IPS DF 6.9 (cell line): Measurements from ENCODE around the gene CUEDC2.

Experiments
- DNase-seq: peaks from one replicate; pipeline ENCODE4 v3.0.0-alpha.2; 2013; ENCODE audit warnings: low read depth, low spot score
- H3K27ac ChIP-seq: one replicate; pipeline ENCODE4 v1.5.1; 2013; ENCODE audit warnings: low read length, control low read depth
- H3K27me3 ChIP-seq: 2 replicates; pipeline ENCODE4 v1.6.1; 2013; ENCODE audit warnings: mild to moderate bottlenecking, low read length; ENCODE audit not compliant: control insufficient read depth, insufficient read depth
- H3K36me3 ChIP-seq: 2 replicates; pipeline ENCODE4 v1.6.1; 2013; ENCODE audit warnings: low read length; ENCODE audit not compliant: control insufficient read depth, insufficient read depth
- H3K4me1 ChIP-seq: 2 replicates; pipeline ENCODE4 v1.6.1; 2013; ENCODE audit warnings: low read length; ENCODE audit not compliant: control insufficient read depth, insufficient read depth
- H3K4me3 ChIP-seq: 2 replicates; pipeline ENCODE4 v1.5.1; 2013; ENCODE audit warnings: mild to moderate bottlenecking, low read length
- H3K9me3 ChIP-seq: 2 replicates; pipeline ENCODE4 v1.6.1; 2013; ENCODE audit warnings: low read length, inconsistent platforms; ENCODE audit not compliant: control insufficient read depth, insufficient read depth
- WGBS: extraction: QIAGEN DNeasy Blood & Tissue Kit; methylation state at CpG from one replicate; pipeline ENCODE4 v1.1.7; 2013; ENCODE audit warnings: mixed read lengths, missing lambda C conversion rate; ENCODE audit not compliant: insufficient read length, insufficient coverage; 5-methylcytosine and 5-hydroxymethylcytosine counted together

Gene CUEDC2

GRCh38 chr10:102416695-102417094, 15.7 kb downstream of the CUEDC2 start:
- Histone ChIP-seq H3K36me3 (no peaks in the 10 kb centered on the region; the same call in 1 of the 2 replicates), H3K4me1 (peaks cover 4% of the 10 kb centered on the region), H3K27ac (no peak overlapping the region), H3K4me3 (no peak overlapping the region), H3K27me3 (no peaks in the 10 kb centered on the region), H3K9me3 (no peaks in the 10 kb centered on the region)
- no peak for DNase-seq
- no CpG with 5 or more reads among the region's 20 CpGs for WGBS

- H3K9me3 ChIP-seq = no peaks in the 10 kb centered on the region
- H3K4me1 ChIP-seq = peaks cover 4% of the 10 kb centered on the region
- no peaks in the 10 kb centered on the region for H3K36me3 ChIP-seq
- DNase-seq = no peak
- no peak overlapping the region for H3K27ac ChIP-seq
- WGBS = no CpG with 5 or more reads among the region's 9 CpGs
- no peak overlapping the region for H3K4me3 ChIP-seq
- H3K27me3 ChIP-seq = no peaks in the 10 kb centered on the region; the same call in 1 of the 2 replicates
Measured at GRCh38 chr10:102416283-102416682, 16.1 kb downstream of the CUEDC2 start.

GRCh38 chr10:102414749-102415148, 17.6 kb downstream of the CUEDC2 start:
- Histone ChIP-seq H3K4me3 (no peak overlapping the region), H3K27ac (no peak overlapping the region), H3K36me3 (no peaks in the 10 kb centered on the region), H3K4me1 (peaks cover 5% of the 10 kb centered on the region), H3K27me3 (peaks cover 6% of the 10 kb centered on the region), H3K9me3 (no peaks in the 10 kb centered on the region)
- DNase-seq = no peak
- WGBS = no CpG with 5 or more reads among the region's 20 CpGs

GRCh38 chr10:102413806-102414561, 18.4 kb downstream of the CUEDC2 start:
- no peaks in the 10 kb centered on the region for H3K9me3 ChIP-seq
- H3K4me1 ChIP-seq = peaks cover 8% of the 10 kb centered on the region
- no peak overlapping the region for H3K27ac ChIP-seq
- H3K36me3 ChIP-seq = no peaks in the 10 kb centered on the region
- H3K4me3 ChIP-seq = no peak overlapping the region
- no peak for DNase-seq
- no CpG with 5 or more reads among the region's 16 CpGs for WGBS
- peaks cover 12% of the 10 kb centered on the region for H3K27me3 ChIP-seq

GRCh38 chr10:102413053-102413705, 19.2 kb downstream of the CUEDC2 start:
- whole genome bisulfite sequencing = no CpG with 5 or more reads among the region's 5 CpGs
- no peak for DNase-seq
- no peak overlapping the region for H3K27ac ChIP-seq
- H3K4me3 ChIP-seq = no peak overlapping the region
- H3K36me3 ChIP-seq = no peaks in the 10 kb centered on the region
- peaks cover 5% of the 10 kb centered on the region; the same call in 1 of the 2 replicates for H3K4me1 ChIP-seq
- H3K9me3 ChIP-seq = no peaks in the 10 kb centered on the region
- H3K27me3 ChIP-seq = peaks cover 14% of the 10 kb centered on the region

- WGBS = no CpG with 5 or more reads among the region's 10 CpGs
- H3K27me3 ChIP-seq = peaks cover 16% of the 10 kb centered on the region
- no peaks in the 10 kb centered on the region for H3K36me3 ChIP-seq
- H3K4me3 ChIP-seq = no peak overlapping the region
- H3K9me3 ChIP-seq = no peaks in the 10 kb centered on the region
- peaks cover 6% of the 10 kb centered on the region; the same call in 1 of the 2 replicates for H3K4me1 ChIP-seq
- DNase-seq = no peak
- H3K27ac ChIP-seq = no peak overlapping the region
Measured at GRCh38 chr10:102412293-102412692, 20.1 kb downstream of the CUEDC2 start.

GRCh38 chr10:102411341-102412255, 20.8 kb downstream of the CUEDC2 start:
- Histone ChIP-seq H3K27ac (no peak overlapping the region), H3K36me3 (no peaks in the 10 kb centered on the region), H3K4me1 (peaks cover 6% of the 10 kb centered on the region; the same call in 1 of the 2 replicates), H3K4me3 (no peak overlapping the region), H3K9me3 (no peaks in the 10 kb centered on the region), H3K27me3 (peaks cover 16% of the 10 kb centered on the region)
- no peak for DNase-seq
- no CpG with 5 or more reads among the region's 14 CpGs for WGBS

GRCh38 chr10:102410429-102411073, 21.8 kb downstream of the CUEDC2 start:
- Histone ChIP-seq H3K9me3 (no peaks in the 10 kb centered on the region), H3K27ac (no peak overlapping the region), H3K27me3 (peaks cover 16% of the 10 kb centered on the region), H3K4me1 (peaks cover 6% of the 10 kb centered on the region; the same call in 1 of the 2 replicates), H3K36me3 (no peaks in the 10 kb centered on the region), H3K4me3 (peak overlapping the region; percentile 45; the same call in 1 of the 2 replicates)
- no peak for DNase-seq
- WGBS = no CpG with 5 or more reads among the region's 48 CpGs

- Histone ChIP-seq H3K4me1 (peaks cover 6% of the 10 kb centered on the region; the same call in 1 of the 2 replicates), H3K9me3 (no peaks in the 10 kb centered on the region), H3K27ac (no peak overlapping the region), H3K27me3 (peaks cover 16% of the 10 kb centered on the region), H3K4me3 (peak overlapping the region; percentile 45; the same call in 1 of the 2 replicates), H3K36me3 (no peaks in the 10 kb centered on the region)
- no peak for DNase-seq
- WGBS = 100% methylated on average over 1 of the region's 24 CpGs
Measured at GRCh38 chr10:102409604-102410428, 22.6 kb downstream of the CUEDC2 start.
